GM12878 (cell line): ENCODE measurements around the gene NTRK1. TPM values are rescaled to one million over a fixed set of nuclear protein-coding genes. Genes with fewer than 3 reads are reported as not detected.
A peak's percentile ranks its signal among the peaks of the same experiment; 100 is the strongest.

Source experiments
- ATAC-seq: fragments of 200-7000 bp; cut with Tn5 transposase; 3 replicates; pipeline ENCODE4 v1.9.1; 2020; ENCODE audit warnings: mild to moderate bottlenecking, moderate library complexity
- BruUV-seq: library from RNA; stranded (reverse); fragments of 400-500 nt; replicated peaks from 2 replicates; lab custom pipeline; 2021; lab: Mats Ljungman, UMichigan
- CTCF ChIA-PET: fragments of 300-600 bp; sonication (Branson Sonifier 250); formaldehyde crosslinking; extraction: SDS; loops from one replicate; lab custom pipeline; 2021; ENCODE audit warnings: inconsistent platforms; lab: Yijun Ruan, JAX
- POLR2A ChIA-PET: fragments of 350-600 bp; formaldehyde crosslinking; extraction: SDS; loops from one replicate; lab custom pipeline; 2021; ENCODE audit warnings: inconsistent platforms; lab: Charles Lee
- RAD21 ChIA-PET: fragments of 300-600 bp; sonication (Branson Sonifier 250); formaldehyde crosslinking; loops from one replicate; lab custom pipeline; 2023; ENCODE audit warnings: antibody characterized with exemption; ENCODE audit not compliant: unreplicated experiment; lab: Charles Lee
- SMC1A ChIA-PET: fragments of 300-600 bp; sonication (Branson Sonifier 250); formaldehyde crosslinking; loops from one replicate; lab custom pipeline; 2023; ENCODE audit not compliant: unreplicated experiment, uncharacterized antibody; lab: Charles Lee
- DNase-seq: peaks from one replicate; pipeline ENCODE4 v3.0.0-alpha.2; 2011; ENCODE audit warnings: low read depth, low spot score
- FAIRE-seq: peaks from 3 replicates; lab custom pipeline; 2011; peaks lifted over from hg19 to GRCh38; lab: Jason Lieb, UNC
- H2AFZ ChIP-seq: 2 replicates; pipeline ENCODE4 v1.6.0; 2011; ENCODE audit warnings: low read depth, low read length, control low read depth; ENCODE audit not compliant: control insufficient read depth
- H3K27ac ChIP-seq: 2 replicates; pipeline ENCODE4 v1.5.1; 2011; ENCODE audit warnings: control low read depth; ENCODE audit not compliant: control insufficient read depth, insufficient read depth
- H3K27me3 ChIP-seq, 2 experiments: replicated peaks in 1 of 2; 2 replicates each; pipeline versions ENCODE4 v1.6.0 to v1.6.1; 2011; ENCODE audit warnings: low read length in 1 of 2; ENCODE audit not compliant: control insufficient read depth in 2 of 2, insufficient read depth in 2 of 2
- H3K36me3 ChIP-seq, 2 experiments: 2 replicates each; pipeline ENCODE4 v1.5.1; 2011; ENCODE audit warnings: low read length in 1 of 2; ENCODE audit not compliant: control insufficient read depth in 2 of 2, insufficient read depth in 2 of 2
- H3K4me1 ChIP-seq: 2 replicates; pipeline ENCODE4 v1.6.1; 2011; ENCODE audit warnings: mild to moderate bottlenecking, low read length, moderate library complexity, mixed read lengths; ENCODE audit not compliant: control insufficient read depth, insufficient read depth
- H3K4me2 ChIP-seq: 2 replicates; pipeline ENCODE4 v1.6.0; 2011; ENCODE audit warnings: control low read depth; ENCODE audit not compliant: control insufficient read depth, insufficient read depth
- H3K4me3 ChIP-seq: fragments of 200-600 bp; sonication (generic); 2 replicates; pipeline ENCODE4 v1.5.1; 2016
- H3K79me2 ChIP-seq: 2 replicates; pipeline ENCODE4 v1.6.0; 2011; ENCODE audit warnings: low read length; ENCODE audit not compliant: control insufficient read depth, insufficient read depth
- H3K9ac ChIP-seq: 2 replicates; pipeline ENCODE4 v1.8.0; 2011; ENCODE audit warnings: low read length, control low read depth, mixed read lengths; ENCODE audit not compliant: control insufficient read depth, insufficient read depth
- H3K9me3 ChIP-seq: replicated peaks from 3 replicates; pipeline ENCODE4 v1.5.1; 2011; ENCODE audit warnings: mild to moderate bottlenecking, low read length; ENCODE audit not compliant: control insufficient read depth, insufficient read depth
- H4K20me1 ChIP-seq: 2 replicates; pipeline ENCODE4 v1.6.0; 2011; ENCODE audit not compliant: control insufficient read depth, insufficient read depth
- FOXM1 ChIP-seq: IDR thresholded peaks from 2 replicates; pipeline ENCODE4 v1.6.1; 2012; ENCODE audit warnings: low read depth, mild to moderate bottlenecking, inconsistent platforms, low read length, moderate library complexity
- MTA2 ChIP-seq: fragments of 450-650 bp; IDR thresholded peaks from 2 replicates; pipeline ENCODE4 v1.6.1; 2016; ENCODE audit warnings: low read depth, mild to moderate bottlenecking, moderate library complexity
- WGBS: methylation state at CpG from one replicate; pipeline ENCODE4 v1.1.6; 2016; ENCODE audit warnings: low lambda C conversion rate; ENCODE audit not compliant: insufficient replicate concordance, insufficient coverage; ENCODE audit errors: missing lambda C conversion rate; 5-methylcytosine and 5-hydroxymethylcytosine counted together
- in situ Hi-C: fragments of 300-500 bp; cut with MboI; formaldehyde crosslinking; loops from 9 replicates; pipeline ENCODE4 v1.14.3; 2018; ENCODE audit warnings: mixed read lengths
- intact Hi-C: fragments of 100-400 bp; cut with micrococcal nuclease; formaldehyde crosslinking; loops from one replicate; pipeline ENCODE4 v1.14.2; 2022; ENCODE audit not compliant: unreplicated experiment
- polyA plus RNA-seq, 11 experiments: library from polyadenylated mRNA; depleted of rRNA in 4 of 11; unstranded in 6 of 11; stranded (reverse) in 5 of 11; fragments of >200 nt; fragmentation: Nextera tagmentation in 4 of 11; fragmentation: Illumina TruSeq in 1 of 11; extraction: Ambion mirVana in 4 of 11; extraction: Trizol in 1 of 11; gene quantifications; 1 replicate in 1 of 11; 2 replicates in 10 of 11; pipeline versions ENCODE4 v1.2.1 to v1.2.3, GENCODE V29; 2011 to 2016; ENCODE audit warnings: inconsistent platforms in 2 of 11, missing spikeins in 2 of 11, low read depth in 1 of 11
- total RNA-seq, 4 experiments: library from RNA; depleted of rRNA in 3 of 4; stranded (reverse); fragments of >200 nt in 3 of 4; fragmentation: Illumina TruSeq in 1 of 4; extraction: Trizol in 1 of 4; gene quantifications; 2 replicates each; pipeline versions ENCODE4 v1.2.1 to v1.2.3, GENCODE V29; 2013 to 2021
- TF ChIP-seq, protein P1 (sequence below): IDR thresholded peaks from 2 replicates; pipeline ENCODE4 v1.6.1; 2012; ENCODE audit warnings: mild to moderate bottlenecking, low read depth, low read length

The NTRK1 gene
- total and polyA plus RNA-seq, 10 of the 15 experiments (the other 5 are each of a cell fraction or from before 2014, with no cell fraction given), result 0.10 to 0.56 (median 0.40) TPM; not detected in 7

DNA sequence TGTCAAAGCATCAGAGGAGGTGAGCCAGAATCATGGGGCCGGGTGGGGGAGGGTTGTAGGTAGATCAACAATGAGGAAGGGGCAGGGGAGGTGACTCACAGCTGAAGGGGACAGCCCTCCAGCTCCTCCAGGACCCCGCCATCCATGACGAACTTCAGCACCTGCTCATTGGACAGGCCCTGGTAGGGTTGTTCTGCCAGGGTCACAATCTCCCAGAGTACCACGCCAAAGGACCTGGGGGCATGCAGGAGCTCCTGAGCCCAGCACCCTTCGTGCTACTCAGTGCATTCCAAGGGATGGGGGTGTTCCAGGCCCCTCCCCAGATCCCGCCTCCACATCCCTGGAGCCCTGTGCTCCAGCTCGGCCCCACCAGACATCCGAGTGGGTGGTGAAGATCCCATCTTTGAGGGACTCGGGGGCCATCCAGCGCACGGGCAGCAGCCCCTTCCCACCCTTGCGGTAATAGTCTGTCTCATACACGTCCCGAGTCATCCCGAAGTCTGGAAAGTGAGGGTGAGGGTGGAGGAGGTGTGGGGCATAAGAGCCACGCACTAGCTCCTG, 19.3 kb upstream of the NTRK1 start:
- TF ChIP-seq, protein P1, sequence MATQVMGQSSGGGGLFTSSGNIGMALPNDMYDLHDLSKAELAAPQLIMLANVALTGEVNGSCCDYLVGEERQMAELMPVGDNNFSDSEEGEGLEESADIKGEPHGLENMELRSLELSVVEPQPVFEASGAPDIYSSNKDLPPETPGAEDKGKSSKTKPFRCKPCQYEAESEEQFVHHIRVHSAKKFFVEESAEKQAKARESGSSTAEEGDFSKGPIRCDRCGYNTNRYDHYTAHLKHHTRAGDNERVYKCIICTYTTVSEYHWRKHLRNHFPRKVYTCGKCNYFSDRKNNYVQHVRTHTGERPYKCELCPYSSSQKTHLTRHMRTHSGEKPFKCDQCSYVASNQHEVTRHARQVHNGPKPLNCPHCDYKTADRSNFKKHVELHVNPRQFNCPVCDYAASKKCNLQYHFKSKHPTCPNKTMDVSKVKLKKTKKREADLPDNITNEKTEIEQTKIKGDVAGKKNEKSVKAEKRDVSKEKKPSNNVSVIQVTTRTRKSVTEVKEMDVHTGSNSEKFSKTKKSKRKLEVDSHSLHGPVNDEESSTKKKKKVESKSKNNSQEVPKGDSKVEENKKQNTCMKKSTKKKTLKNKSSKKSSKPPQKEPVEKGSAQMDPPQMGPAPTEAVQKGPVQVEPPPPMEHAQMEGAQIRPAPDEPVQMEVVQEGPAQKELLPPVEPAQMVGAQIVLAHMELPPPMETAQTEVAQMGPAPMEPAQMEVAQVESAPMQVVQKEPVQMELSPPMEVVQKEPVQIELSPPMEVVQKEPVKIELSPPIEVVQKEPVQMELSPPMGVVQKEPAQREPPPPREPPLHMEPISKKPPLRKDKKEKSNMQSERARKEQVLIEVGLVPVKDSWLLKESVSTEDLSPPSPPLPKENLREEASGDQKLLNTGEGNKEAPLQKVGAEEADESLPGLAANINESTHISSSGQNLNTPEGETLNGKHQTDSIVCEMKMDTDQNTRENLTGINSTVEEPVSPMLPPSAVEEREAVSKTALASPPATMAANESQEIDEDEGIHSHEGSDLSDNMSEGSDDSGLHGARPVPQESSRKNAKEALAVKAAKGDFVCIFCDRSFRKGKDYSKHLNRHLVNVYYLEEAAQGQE, result peak; percentile 62; the same call in 1 of the 2 replicates
- TF ChIP-seq MTA2 (no peak), FOXM1 (no peak)
- FAIRE-seq, result no peak
- H2AFZ ChIP-seq, result no peak overlapping the region

More for the DNA sequence above, 19.3 kb upstream of the NTRK1 start:
- CTCF ChIA-PET, result interaction anchor here (0.7 to 6.9 kb wide), 4 partner anchors 18 to 151 kb away, joined by 3 to 248 read pairs (median 3); partner anchors contain the start of genes INSRR and NTRK1
- Histone ChIP-seq H3K9me3 (no peaks in the 10 kb centered on the region), H3K79me2 (no peaks in the 10 kb centered on the region), H3K4me2 (no peak overlapping the region), H3K4me3 (no peak overlapping the region), H3K27ac (no peak overlapping the region), H3K36me3 (no peaks in the 10 kb centered on the region), H3K9ac (no peak overlapping the region), H3K27me3 (peaks cover 0 to 3% of the 10 kb centered on the region in 2 experiments; a peak in 3 of 4 replicates), H4K20me1 (0 out of 2 replicates have a peak, but pooled peaks cover 2% of the 10 kb centered on the region), H3K4me1 (peaks cover 13% of the 10 kb centered on the region)
- SMC1A ChIA-PET, result interaction anchor here (0.5 to 6.8 kb wide), 2 partner anchors 17 to 238 kb away, joined by 3 to 123 read pairs; partner anchors contain the start of genes INSRR and NTRK1
- POLR2A ChIA-PET, result interaction anchor here (0.7 to 1.0 kb wide), 2 partner anchors 47 to 100 kb away, joined by 3 read pairs; no protein-coding TSS in a partner anchor
- BruUV-seq, result no TSS peak
- in situ Hi-C loops, result no loop called here
- intact Hi-C loops, result no loop called here
- RAD21 ChIA-PET, result interaction anchor here (1.4 kb wide), 2 partner anchors 19 to 43 kb away, joined by 4 to 7 read pairs; partner anchors contain the start of gene NTRK1
- ATAC-seq (no peak), DNase-seq (no peak)
- 34% methylated on average over 15 of the region's 16 CpGs for WGBS
